OCI-M2 (cell line): Measurements from ENCODE around the gene CHIC1.

Source experiments
- DNase-seq: peaks from one replicate; lab custom pipeline; 2025; ENCODE audit not compliant: unreplicated experiment; lab: John Stamatoyannopoulos, UW

CHIC1 gene

GRCh38 chrX:73728602-73729001, 165.6 kb downstream of the CHIC1 start:
- no peak for DNase-seq
